HAP-1 (cell line): ENCODE results near the gene PHF2.
"Not testable (repeated sequence)": the region's sequence is repeated elsewhere in the genome, so short reads cannot be mapped to it uniquely, and the experiment has no call there.

Experiments used
- DNase-seq, 2 experiments: peaks; one replicate each; pipeline ENCODE4 v3.0.0-alpha.2; 2016 to 2020; ENCODE audit warnings: low spot score in 2 of 2
- H3K27me3 ChIP-seq: fragments of 250-450 bp; sonication (Bioruptor Pico); 2 replicates; pipeline ENCODE4 v1.5.1; 2020; ENCODE audit warnings: low read depth, mild to moderate bottlenecking, moderate library complexity
- H3K36me3 ChIP-seq: fragments of 250-450 bp; sonication (Bioruptor Pico); replicated peaks from 2 replicates; pipeline ENCODE4 v1.5.1; 2020; ENCODE audit warnings: mild to moderate bottlenecking
- H3K4me1 ChIP-seq: fragments of 250-450 bp; sonication (Bioruptor Pico); 2 replicates; pipeline ENCODE4 v1.5.1; 2020; ENCODE audit warnings: mild to moderate bottlenecking
- H3K4me3 ChIP-seq: fragments of 250-450 bp; sonication (Bioruptor Pico); 2 replicates; pipeline ENCODE4 v1.5.1; 2020; ENCODE audit warnings: mild to moderate bottlenecking, moderate library complexity
- H3K9me3 ChIP-seq: fragments of 250-450 bp; sonication (Bioruptor Pico); 2 replicates; pipeline ENCODE4 v1.5.1; 2020; ENCODE audit warnings: mild to moderate bottlenecking, moderate library complexity
- in situ Hi-C: fragments of 300-500 bp; cut with MboI; formaldehyde crosslinking; loops from 3 replicates; pipeline ENCODE4 v1.14.3; 2020; ENCODE audit warnings: low sequenced_read_pairs, inconsistent platforms, mixed read lengths

Gene PHF2

GRCh38 chr9:93664549-93665120 lies 88.3 kb downstream of the PHF2 start:
- no peak overlapping the region for H3K4me3 ChIP-seq
- no peaks in the 10 kb centered on the region for H3K4me1 ChIP-seq
- H3K27me3 ChIP-seq: no peaks in the 10 kb centered on the region
- H3K36me3 ChIP-seq: 0 out of 2 replicates have a peak, but pooled peaks cover 2% of the 10 kb centered on the region
- DNase-seq: no peak
- in situ Hi-C loops: no loop called here
- H3K9me3 ChIP-seq: no peaks in the 10 kb centered on the region

- Histone ChIP-seq H3K36me3 (0 out of 2 replicates have a peak, but pooled peaks cover 2% of the 10 kb centered on the region), H3K4me3 (no peak overlapping the region), H3K27me3 (no peaks in the 10 kb centered on the region), H3K9me3 (no peaks in the 10 kb centered on the region), H3K4me1 (no peaks in the 10 kb centered on the region)
- no peak for DNase-seq
- in situ Hi-C loops: no loop called here
These were observed 88.8 kb downstream of the PHF2 start for GRCh38 chr9:93665128-93665636.

GRCh38 chr9:93665637-93666438 lies 89.5 kb downstream of the PHF2 start:
- Histone ChIP-seq H3K27me3 (no peaks in the 10 kb centered on the region), H3K9me3 (no peaks in the 10 kb centered on the region), H3K4me1 (no peaks in the 10 kb centered on the region), H3K4me3 (no peak overlapping the region), H3K36me3 (0 out of 2 replicates have a peak, but pooled peaks cover 2% of the 10 kb centered on the region)
- in situ Hi-C loops: no loop called here
- DNase-seq: no peak

GRCh38 chr9:93666439-93666784 lies 90.0 kb downstream of the PHF2 start:
- in situ Hi-C loops, H3K9me3 ChIP-seq, H3K4me1 ChIP-seq, H3K4me3 ChIP-seq, H3K36me3 ChIP-seq, H3K27me3 ChIP-seq, DNase-seq: not testable (repeated sequence)

DNA sequence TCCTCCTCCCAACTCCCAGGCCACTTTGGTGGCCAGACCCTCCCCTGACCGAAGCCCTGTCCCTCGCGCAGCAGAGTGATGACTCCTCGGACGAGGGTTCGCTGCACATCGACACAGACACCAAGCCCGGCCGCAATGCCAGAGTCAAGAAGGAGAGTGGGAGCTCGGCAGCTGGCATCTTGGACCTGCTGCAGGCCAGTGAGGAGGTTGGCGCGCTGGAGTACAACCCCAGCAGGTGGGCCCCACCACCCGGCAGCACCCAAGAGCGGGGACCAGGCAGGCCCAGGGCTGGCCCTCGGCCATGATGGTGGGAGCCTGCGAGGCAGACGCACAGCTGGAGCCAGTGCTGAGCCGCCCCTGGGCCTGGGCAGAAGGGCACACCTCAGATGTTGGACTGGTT lies 90.6 kb downstream of the PHF2 start:
- Histone ChIP-seq H3K9me3 (no peaks in the 10 kb centered on the region), H3K4me1 (no peaks in the 10 kb centered on the region), H3K36me3 (0 out of 2 replicates have a peak, but pooled peaks cover 2% of the 10 kb centered on the region), H3K27me3 (no peaks in the 10 kb centered on the region), H3K4me3 (no peak overlapping the region)
- DNase-seq: no peak
- in situ Hi-C loops: no loop called here

- Histone ChIP-seq H3K4me3 (no peak overlapping the region), H3K9me3 (no peaks in the 10 kb centered on the region), H3K36me3 (0 out of 2 replicates have a peak, but pooled peaks cover 2% of the 10 kb centered on the region), H3K27me3 (no peaks in the 10 kb centered on the region), H3K4me1 (no peaks in the 10 kb centered on the region)
- no peak for DNase-seq
- in situ Hi-C loops: no loop called here
These were observed 91.2 kb downstream of the PHF2 start for GRCh38 chr9:93667627-93668026.

DNA sequence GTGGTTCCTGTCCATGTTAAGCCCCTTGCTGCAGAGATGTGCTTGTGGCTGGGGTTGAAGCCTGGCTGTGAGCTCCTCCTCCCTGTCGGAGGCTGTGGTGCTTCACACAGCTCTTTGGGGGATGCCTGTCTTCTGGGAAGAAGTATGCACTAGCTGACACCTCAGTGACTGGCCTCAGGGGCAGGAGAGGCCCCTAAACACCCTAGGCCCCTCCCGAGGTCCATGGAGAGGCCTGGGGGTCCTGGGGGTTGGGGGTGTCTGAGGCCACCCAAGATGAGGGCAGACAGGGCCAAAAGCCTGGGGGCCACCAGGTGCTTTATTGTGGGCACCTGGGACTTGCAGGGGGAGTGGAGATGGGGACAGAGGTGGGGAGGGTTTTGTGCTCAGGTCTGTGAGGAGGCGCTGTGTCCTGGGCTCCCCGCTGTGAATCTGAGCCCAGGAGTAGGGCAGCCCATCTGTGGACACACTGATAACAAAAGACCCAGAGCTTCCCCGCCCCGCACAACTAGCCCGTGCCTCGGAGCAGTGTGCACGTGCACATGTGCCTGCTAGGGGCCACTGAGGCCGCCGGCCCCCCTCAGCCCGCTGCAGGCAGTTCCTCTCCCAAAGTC lies 92.0 kb downstream of the PHF2 start:
- H3K4me3 ChIP-seq: no peak overlapping the region
- H3K4me1 ChIP-seq: no peaks in the 10 kb centered on the region
- no peak for DNase-seq
- H3K36me3 ChIP-seq: 0 out of 2 replicates have a peak, but pooled peaks cover 2% of the 10 kb centered on the region
- H3K27me3 ChIP-seq: no peaks in the 10 kb centered on the region
- H3K9me3 ChIP-seq: no peaks in the 10 kb centered on the region
- in situ Hi-C loops: no loop called here

GRCh38 chr9:93669116-93669957 lies 93.0 kb downstream of the PHF2 start:
- DNase-seq: no peak
- Histone ChIP-seq H3K4me1 (no peaks in the 10 kb centered on the region), H3K36me3 (0 out of 2 replicates have a peak, but pooled peaks cover 2% of the 10 kb centered on the region), H3K27me3 (no peaks in the 10 kb centered on the region), H3K4me3 (no peak overlapping the region), H3K9me3 (no peaks in the 10 kb centered on the region)
- in situ Hi-C loops: no loop called here

DNA sequence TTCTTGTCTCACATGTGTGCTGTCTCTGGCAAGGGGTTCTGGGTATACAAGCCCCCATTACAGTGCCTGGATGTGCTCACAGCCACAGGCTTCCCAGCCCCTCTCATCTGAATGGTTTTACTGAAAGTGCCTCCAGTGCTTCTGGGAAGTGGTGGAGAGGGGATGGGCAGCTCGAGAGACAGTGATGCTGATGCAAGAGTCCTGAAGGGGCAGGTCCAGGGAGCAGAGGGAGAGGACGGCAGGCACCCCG lies 93.5 kb downstream of the PHF2 start:
- Histone ChIP-seq H3K9me3 (no peaks in the 10 kb centered on the region), H3K4me3 (no peak overlapping the region), H3K36me3 (0 out of 2 replicates have a peak, but pooled peaks cover 2% of the 10 kb centered on the region), H3K4me1 (no peaks in the 10 kb centered on the region), H3K27me3 (no peaks in the 10 kb centered on the region)
- no peak for DNase-seq
- in situ Hi-C loops: no loop called here

GRCh38 chr9:93670208-93671019 lies 94.0 kb downstream of the PHF2 start:
- Histone ChIP-seq H3K4me3 (no peak overlapping the region), H3K4me1 (no peaks in the 10 kb centered on the region), H3K27me3 (no peaks in the 10 kb centered on the region), H3K9me3 (no peaks in the 10 kb centered on the region), H3K36me3 (0 out of 2 replicates have a peak, but pooled peaks cover 2% of the 10 kb centered on the region)
- DNase-seq: peak in 1 of 2 experiments; percentile 48
- in situ Hi-C loops: no loop called here

DNA sequence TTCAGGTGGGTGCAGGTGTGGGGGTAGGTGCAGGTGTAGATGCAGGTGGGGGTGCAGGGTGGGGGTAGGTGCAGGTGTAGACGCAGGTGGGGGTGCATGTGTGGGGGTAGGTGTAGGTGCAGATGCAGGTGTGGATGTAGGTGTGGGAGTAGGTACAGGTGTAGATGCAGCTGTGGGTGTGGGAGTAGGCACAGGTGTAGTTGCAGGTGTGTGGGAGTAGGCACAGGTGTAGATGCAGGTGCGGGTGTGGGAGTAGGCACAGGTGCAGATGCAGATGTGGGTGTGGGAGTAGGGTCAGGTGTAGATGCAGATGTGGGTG lies 94.6 kb downstream of the PHF2 start:
- Histone ChIP-seq H3K4me1 (no peaks in the 10 kb centered on the region), H3K27me3 (no peaks in the 10 kb centered on the region), H3K9me3 (no peaks in the 10 kb centered on the region), H3K36me3 (0 out of 2 replicates have a peak, but pooled peaks cover 2% of the 10 kb centered on the region), H3K4me3 (no peak overlapping the region)
- in situ Hi-C loops: no loop called here
- DNase-seq: no peak

DNA sequence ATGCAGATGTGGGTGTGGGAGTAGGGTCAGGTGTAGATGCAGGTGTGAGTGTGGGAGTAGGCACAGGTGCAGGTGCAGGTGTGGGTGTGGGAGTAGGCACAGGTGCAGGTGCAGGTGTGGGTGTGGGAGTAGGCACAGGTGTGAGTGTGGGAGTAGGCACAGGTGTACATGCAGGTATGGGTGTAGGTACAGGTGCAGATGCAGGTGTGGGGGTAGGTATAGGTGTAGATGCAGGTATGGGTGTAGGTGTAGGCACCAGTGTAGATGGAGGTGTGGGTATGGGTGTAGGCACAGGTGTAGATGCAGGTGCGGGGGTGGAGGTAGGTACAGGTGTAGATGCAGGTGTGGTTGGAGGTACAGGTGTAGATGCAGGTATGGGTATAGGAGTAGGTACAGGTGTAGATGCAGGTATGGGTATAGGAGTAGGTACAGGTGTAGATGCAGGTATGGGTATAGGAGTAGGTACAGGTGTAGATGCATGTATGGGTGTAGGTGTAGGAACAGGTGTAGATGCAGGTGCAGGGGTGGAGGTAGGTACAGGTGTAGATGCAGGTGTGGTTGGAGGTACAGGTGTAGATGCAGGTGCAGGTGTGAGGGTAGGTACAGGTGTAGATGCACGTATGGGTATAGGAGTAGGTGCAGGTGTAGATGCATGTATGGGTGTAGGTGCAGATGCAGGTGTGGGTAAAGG lies 96.1 kb downstream of the PHF2 start:
- H3K27me3 ChIP-seq, H3K9me3 ChIP-seq, in situ Hi-C loops, H3K36me3 ChIP-seq, H3K4me1 ChIP-seq, H3K4me3 ChIP-seq: not testable (repeated sequence)
- DNase-seq: peak in 1 of 2 experiments; percentile 8
